IMR-90 (cell line): Measurements from ENCODE around the gene IFIH1.

ENCODE experiments used
- CTCF ChIP-seq: conservative IDR thresholded peaks from 2 replicates; pipeline ENCODE4 v1.5.1; 2012; ENCODE audit warnings: mild to moderate bottlenecking, low read depth, low read length, improper control_type of control experiment
- FOS ChIP-seq: fragments of 150-350 bp; IDR thresholded peaks from 2 replicates; pipeline ENCODE4 v1.6.1; 2016; ENCODE audit warnings: low read depth, low read length
- POLR2A ChIP-seq: IDR thresholded peaks from 2 replicates; pipeline ENCODE4 v1.6.1; 2012; ENCODE audit warnings: mild to moderate bottlenecking, low read depth, low read length
- SMC3 ChIP-seq: fragments of 150-350 bp; IDR thresholded peaks from 2 replicates; pipeline ENCODE4 v1.6.1; 2016; ENCODE audit warnings: low read depth, mild to moderate bottlenecking, antibody characterized with exemption, low read length, moderate library complexity

- TF ChIP-seq CTCF, result no peak
- no peak for TF ChIP-seq POLR2A
- TF ChIP-seq FOS, result no peak
- no peak for TF ChIP-seq SMC3
These were observed 9.3 kb upstream of the IFIH1 start for GRCh38 chr2:162327806-162328205.
